NT2/D1 (cell line): ENCODE measurements around the gene SCN4B.

Source experiments
- SUZ12 ChIP-seq: IDR thresholded peaks from 2 replicates; pipeline ENCODE4 v1.6.1; 2011; ENCODE audit not compliant: insufficient read length, insufficient read depth; ENCODE audit errors: extremely low read depth
- YY1 ChIP-seq: IDR thresholded peaks from 2 replicates; pipeline ENCODE4 v1.6.1; 2011; ENCODE audit not compliant: insufficient read length, insufficient read depth
- ZNF274 ChIP-seq: IDR thresholded peaks from 2 replicates; pipeline ENCODE4 v1.6.1; 2011; ENCODE audit warnings: mild to moderate bottlenecking, low read depth, low read length

DNA sequence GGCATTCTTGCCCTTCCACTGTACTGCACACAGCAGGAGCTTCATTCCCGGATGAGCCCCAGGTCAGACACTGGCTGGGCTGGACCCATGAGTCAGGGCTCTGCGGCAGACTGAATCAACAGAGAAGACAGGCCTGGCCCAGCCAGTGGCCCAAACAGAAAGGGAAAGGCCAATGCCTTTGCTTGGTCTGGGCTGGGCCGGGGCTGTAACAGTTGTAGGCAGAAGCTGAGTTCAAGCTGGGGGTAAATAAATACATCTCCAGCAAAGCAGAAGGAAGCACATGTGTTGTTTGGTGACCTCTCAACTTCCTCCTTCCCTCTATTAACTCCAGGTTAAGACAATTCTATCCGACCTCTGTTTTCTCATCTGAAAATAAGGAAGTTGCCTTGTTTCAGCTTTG, 64.1 kb downstream of the SCN4B start:
- TF ChIP-seq YY1, result no peak
- TF ChIP-seq SUZ12, result no peak
- TF ChIP-seq ZNF274, result no peak
